C4-2B (cell line): ENCODE data around the gene KRT9.

Experiments
- CTCF ChIP-seq: fragments of 450-650 bp; conservative IDR thresholded peaks from 2 replicates; pipeline ENCODE4 v1.5.1; 2017; ENCODE audit warnings: mild to moderate bottlenecking
- ZFX ChIP-seq: fragments of 450-650 bp; IDR thresholded peaks from 2 replicates; pipeline ENCODE4 v1.6.1; 2017

DNA sequence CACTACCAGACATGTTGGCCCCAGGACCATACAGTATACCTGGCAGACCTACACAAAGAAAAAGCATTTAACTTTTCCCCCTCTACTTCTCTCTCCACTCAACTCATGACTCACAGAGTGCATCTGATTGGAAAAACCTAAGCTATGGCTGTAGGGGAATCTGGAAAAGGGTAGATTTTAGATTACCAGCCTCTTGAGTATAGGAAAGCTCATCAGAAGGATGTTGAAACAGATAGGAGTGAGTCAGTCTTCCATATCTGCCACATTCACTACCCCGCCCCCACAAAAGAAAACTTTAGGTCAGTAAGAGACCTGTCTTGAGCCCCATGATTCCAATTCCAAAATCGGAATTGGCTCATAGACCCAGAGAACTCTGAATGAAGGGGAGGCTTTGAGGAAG is 12.3 kb downstream of the KRT9 start:
- TF ChIP-seq CTCF: no peak
- TF ChIP-seq ZFX: no peak
